ENCODE data around the gene COL12A1.

GRCh38 chr6:75199889-75200288 is 6.0 kb downstream of the COL12A1 start:
- TF ChIP-seq CTCF (IDR thresholded peaks at IDR 0.05) (no peak), POLR2A (IDR thresholded peaks at IDR 0.05) (no peak)
